Measurements from ENCODE around the gene EXOC6B.

The EXOC6B gene

GRCh38 chr2:72145658-72146329, 680.0 kb downstream of the EXOC6B start:
- Histone ChIP-seq H3K4me3 (ENCODE audit: low read length) (peak overlapping the region; percentile 52), H3K36me3 (ENCODE audit: control insufficient read depth, insufficient read depth, low read length) (no peaks in the 10 kb centered on the region), H3K27me3 (ENCODE audit: control insufficient read depth, insufficient read depth, low read length) (peaks cover 34% of the 10 kb centered on the region), H3K27ac (ENCODE audit: low read depth, low read length) (no peak overlapping the region), H3K4me1 (ENCODE audit: control insufficient read depth, insufficient read depth, low read length) (peaks cover 16% of the 10 kb centered on the region), H3K9ac (ENCODE audit: low read length) (no peak overlapping the region)

- H3K9ac ChIP-seq (ENCODE audit: low read length), result no peak overlapping the region
- H3K4me1 ChIP-seq (ENCODE audit: control insufficient read depth, insufficient read depth, low read length), result peaks cover 16% of the 10 kb centered on the region
- peaks cover 34% of the 10 kb centered on the region for H3K27me3 ChIP-seq (ENCODE audit: control insufficient read depth, insufficient read depth, low read length)
Observed at GRCh38 chr2:72145289-72145657, 680.6 kb downstream of the EXOC6B start.

GRCh38 chr2:72144632-72145288, 681.1 kb downstream of the EXOC6B start:
- Histone ChIP-seq H3K27ac (ENCODE audit: low read depth, low read length) (no peak overlapping the region), H3K4me1 (ENCODE audit: control insufficient read depth, insufficient read depth, low read length) (peaks cover 11% of the 10 kb centered on the region), H3K9ac (ENCODE audit: low read length) (no peak overlapping the region), H3K27me3 (ENCODE audit: control insufficient read depth, insufficient read depth, low read length) (peaks cover 34% of the 10 kb centered on the region), H3K36me3 (ENCODE audit: control insufficient read depth, insufficient read depth, low read length) (no peaks in the 10 kb centered on the region), H3K4me3 (ENCODE audit: low read length) (peak overlapping the region; percentile 52)

More at GRCh38 chr2:72145289-72145657, 680.6 kb downstream of the EXOC6B start:
- no peak overlapping the region for H3K27ac ChIP-seq (ENCODE audit: low read depth, low read length)
- H3K4me3 ChIP-seq (ENCODE audit: low read length), result peak overlapping the region; percentile 52
- no peaks in the 10 kb centered on the region for H3K36me3 ChIP-seq (ENCODE audit: control insufficient read depth, insufficient read depth, low read length)

- H3K9ac ChIP-seq (ENCODE audit: low read length), result no peak overlapping the region
- peaks cover 8% of the 10 kb centered on the region for H3K4me1 ChIP-seq (ENCODE audit: control insufficient read depth, insufficient read depth, low read length)
- no peak overlapping the region for H3K27ac ChIP-seq (ENCODE audit: low read depth, low read length)
- H3K36me3 ChIP-seq (ENCODE audit: control insufficient read depth, insufficient read depth, low read length), result no peaks in the 10 kb centered on the region
- peaks cover 31% of the 10 kb centered on the region for H3K27me3 ChIP-seq (ENCODE audit: control insufficient read depth, insufficient read depth, low read length)
- peak overlapping the region; percentile 52 for H3K4me3 ChIP-seq (ENCODE audit: low read length)
Observed at GRCh38 chr2:72144274-72144631, 681.6 kb downstream of the EXOC6B start.

- Histone ChIP-seq H3K9ac (ENCODE audit: low read length) (no peak overlapping the region), H3K4me1 (ENCODE audit: control insufficient read depth, insufficient read depth, low read length) (peaks cover 6% of the 10 kb centered on the region)
Observed at GRCh38 chr2:72143441-72144273, 682.2 kb downstream of the EXOC6B start.

GRCh38 chr2:72142570-72143440, 683.0 kb downstream of the EXOC6B start:
- Histone ChIP-seq H3K27me3 (ENCODE audit: control insufficient read depth, insufficient read depth, low read length) (peaks cover 25% of the 10 kb centered on the region), H3K27ac (ENCODE audit: low read depth, low read length) (no peak overlapping the region), H3K36me3 (ENCODE audit: control insufficient read depth, insufficient read depth, low read length) (no peaks in the 10 kb centered on the region), H3K4me1 (ENCODE audit: control insufficient read depth, insufficient read depth, low read length) (peaks cover 6% of the 10 kb centered on the region), H3K4me3 (ENCODE audit: low read length) (peak overlapping the region; percentile 55), H3K9ac (ENCODE audit: low read length) (no peak overlapping the region)

More at GRCh38 chr2:72143441-72144273, 682.2 kb downstream of the EXOC6B start:
- H3K4me3 ChIP-seq (ENCODE audit: low read length), result peak overlapping the region; percentile 37
- H3K36me3 ChIP-seq (ENCODE audit: control insufficient read depth, insufficient read depth, low read length), result no peaks in the 10 kb centered on the region
- peaks cover 28% of the 10 kb centered on the region for H3K27me3 ChIP-seq (ENCODE audit: control insufficient read depth, insufficient read depth, low read length)
- no peak overlapping the region for H3K27ac ChIP-seq (ENCODE audit: low read depth, low read length)

GRCh38 chr2:72141881-72142451, 683.9 kb downstream of the EXOC6B start:
- Histone ChIP-seq H3K27me3 (ENCODE audit: control insufficient read depth, insufficient read depth, low read length) (peaks cover 18% of the 10 kb centered on the region), H3K27ac (ENCODE audit: low read depth, low read length) (no peak overlapping the region), H3K36me3 (ENCODE audit: control insufficient read depth, insufficient read depth, low read length) (no peaks in the 10 kb centered on the region), H3K4me1 (ENCODE audit: control insufficient read depth, insufficient read depth, low read length) (peaks cover 6% of the 10 kb centered on the region), H3K4me3 (ENCODE audit: low read length) (no peak overlapping the region), H3K9ac (ENCODE audit: low read length) (no peak overlapping the region)

- peaks cover 6% of the 10 kb centered on the region for H3K4me1 ChIP-seq (ENCODE audit: control insufficient read depth, insufficient read depth, low read length)
- H3K27ac ChIP-seq (ENCODE audit: low read depth, low read length), result no peak overlapping the region
- H3K4me3 ChIP-seq (ENCODE audit: low read length), result no peak overlapping the region
- peaks cover 11% of the 10 kb centered on the region for H3K27me3 ChIP-seq (ENCODE audit: control insufficient read depth, insufficient read depth, low read length)
- H3K36me3 ChIP-seq (ENCODE audit: control insufficient read depth, insufficient read depth, low read length), result no peaks in the 10 kb centered on the region
- H3K9ac ChIP-seq (ENCODE audit: low read length), result no peak overlapping the region
Observed at GRCh38 chr2:72141032-72141645, 684.7 kb downstream of the EXOC6B start.

- Histone ChIP-seq H3K9ac (ENCODE audit: low read length) (no peak overlapping the region), H3K4me1 (ENCODE audit: control insufficient read depth, insufficient read depth, low read length) (peaks cover 3% of the 10 kb centered on the region), H3K27ac (ENCODE audit: low read depth, low read length) (no peak overlapping the region), H3K36me3 (ENCODE audit: control insufficient read depth, insufficient read depth, low read length) (no peaks in the 10 kb centered on the region), H3K4me3 (ENCODE audit: low read length) (no peak overlapping the region), H3K27me3 (ENCODE audit: control insufficient read depth, insufficient read depth, low read length) (peaks cover 6% of the 10 kb centered on the region)
Observed at GRCh38 chr2:72140621-72140960, 685.2 kb downstream of the EXOC6B start.

GRCh38 chr2:72139874-72140620, 685.8 kb downstream of the EXOC6B start:
- Histone ChIP-seq H3K4me1 (ENCODE audit: control insufficient read depth, insufficient read depth, low read length) (peaks cover 3% of the 10 kb centered on the region), H3K27ac (ENCODE audit: low read depth, low read length) (no peak overlapping the region), H3K27me3 (ENCODE audit: control insufficient read depth, insufficient read depth, low read length) (peaks cover 3% of the 10 kb centered on the region), H3K9ac (ENCODE audit: low read length) (no peak overlapping the region), H3K4me3 (ENCODE audit: low read length) (no peak overlapping the region), H3K36me3 (ENCODE audit: control insufficient read depth, insufficient read depth, low read length) (no peaks in the 10 kb centered on the region)

- no peak overlapping the region for H3K9ac ChIP-seq (ENCODE audit: low read length)
- peaks cover 3% of the 10 kb centered on the region for H3K4me1 ChIP-seq (ENCODE audit: control insufficient read depth, insufficient read depth, low read length)
- H3K27ac ChIP-seq (ENCODE audit: low read depth, low read length), result no peak overlapping the region
- H3K36me3 ChIP-seq (ENCODE audit: control insufficient read depth, insufficient read depth, low read length), result no peaks in the 10 kb centered on the region
- H3K4me3 ChIP-seq (ENCODE audit: low read length), result no peak overlapping the region
- peaks cover 3% of the 10 kb centered on the region for H3K27me3 ChIP-seq (ENCODE audit: control insufficient read depth, insufficient read depth, low read length)
Observed at GRCh38 chr2:72139471-72139873, 686.4 kb downstream of the EXOC6B start.

Measured in rectal smooth muscle tissue (tissue), 1 donor.